Transverse colon (tissue), 3 donors: Measurements from ENCODE around the gene PORCN.

Experiments
- POLR2A ChIP-seq: fragments of 450-650 bp; IDR thresholded peaks from one replicate; pipeline ENCODE4 v1.6.1; 2016; ENCODE audit warnings: antibody characterized with exemption, mild to moderate bottlenecking, moderate library complexity
- POLR2AphosphoS5 ChIP-seq, 3 donors: sonication (generic); formaldehyde crosslinking; IDR thresholded peaks; one replicate each; pipeline ENCODE4 v1.6.1; 2016; ENCODE audit warnings: antibody characterized with exemption in 3 of 3

DNA sequence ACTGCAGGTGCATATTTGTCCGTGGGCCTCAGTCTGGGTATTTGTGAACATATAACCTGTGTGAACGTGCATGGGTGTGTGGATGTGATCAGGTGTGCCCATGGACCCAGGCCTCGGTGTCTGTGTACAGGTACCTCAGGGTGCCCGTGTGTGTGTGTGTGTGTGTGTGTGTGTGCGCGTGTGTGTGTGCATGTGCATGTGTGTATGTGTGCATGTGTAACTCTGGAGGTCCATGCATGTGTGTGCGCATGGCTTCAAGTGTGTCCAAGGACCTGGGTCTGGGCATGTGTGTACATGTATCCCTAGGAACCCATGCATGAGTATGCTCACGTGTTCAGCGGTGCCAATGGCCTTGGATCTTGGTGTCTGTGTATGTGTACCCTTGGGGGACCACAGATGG lies 17.0 kb upstream of the PORCN start:
- TF ChIP-seq POLR2A (no peak), POLR2AphosphoS5 (IDR thresholded peaks at IDR 0.05) (no peak)
